ENCODE results near the gene OPN1MW3. TPM values are rescaled to one million over a fixed set of nuclear protein-coding genes. Genes with fewer than 3 reads are reported as not detected.
A peak's percentile ranks its signal among the peaks of the same experiment; 100 is the strongest.
"Not testable (repeated sequence)": the region's sequence is repeated elsewhere in the genome, so short reads cannot be mapped to it uniquely, and the experiment has no call there.

OPN1MW3 gene
- total RNA-seq = not detected

GRCh38 chrX:154257282-154257681 lies at the start of gene OPN1MW3:
OPN1MW3 (plus strand) TSS chrX:154257582; CDS start chrX:154257620, 38 bp downstream.
- H3K9me3 ChIP-seq; H3K36me3 ChIP-seq; H3K4me1 ChIP-seq; H3K27ac ChIP-seq; DNase-seq (ENCODE audit: low spot score); H3K27me3 ChIP-seq; H3K4me3 ChIP-seq: not testable (repeated sequence)

DNA sequence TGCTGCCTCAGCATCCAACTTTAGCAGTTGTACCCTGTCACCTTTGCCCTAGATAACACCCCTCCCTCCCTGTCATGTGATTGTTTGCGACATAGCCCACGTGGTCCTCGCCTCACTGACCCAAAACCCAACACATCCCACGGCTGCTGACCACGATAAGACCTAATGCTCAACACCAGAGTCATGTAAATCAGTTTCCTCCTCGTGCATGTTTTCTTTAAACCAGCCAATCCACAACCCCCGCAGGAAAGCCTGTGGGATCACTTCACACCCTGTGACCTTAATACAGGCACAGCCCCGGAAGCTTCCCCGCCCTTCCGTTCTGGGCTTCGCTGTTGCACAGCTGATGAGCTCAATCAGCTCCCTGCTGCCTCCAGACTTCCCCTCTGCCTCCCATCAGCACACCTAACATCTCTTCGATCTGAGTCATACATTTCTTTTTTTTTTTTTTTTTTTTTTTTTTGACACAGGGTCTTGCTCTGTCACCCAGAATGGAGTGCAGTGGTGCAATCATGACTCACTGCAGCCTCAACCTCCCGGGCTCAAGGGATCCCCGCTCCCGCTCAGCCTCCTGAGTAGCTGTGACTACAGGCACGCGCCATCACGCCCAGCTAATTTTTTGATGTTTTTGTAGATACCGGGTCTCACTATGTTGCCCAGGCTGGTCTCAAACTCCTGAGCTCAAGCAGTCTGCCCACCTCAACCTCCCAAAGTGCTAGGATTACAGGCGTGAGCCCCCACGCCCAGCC lies 47.5 kb upstream of the OPN1MW3 start:
- H3K27me3 ChIP-seq; H3K4me1 ChIP-seq; H3K36me3 ChIP-seq; H3K9me3 ChIP-seq; DNase-seq (ENCODE audit: low spot score); H3K27ac ChIP-seq; H3K4me3 ChIP-seq: not testable (repeated sequence)

DNA sequence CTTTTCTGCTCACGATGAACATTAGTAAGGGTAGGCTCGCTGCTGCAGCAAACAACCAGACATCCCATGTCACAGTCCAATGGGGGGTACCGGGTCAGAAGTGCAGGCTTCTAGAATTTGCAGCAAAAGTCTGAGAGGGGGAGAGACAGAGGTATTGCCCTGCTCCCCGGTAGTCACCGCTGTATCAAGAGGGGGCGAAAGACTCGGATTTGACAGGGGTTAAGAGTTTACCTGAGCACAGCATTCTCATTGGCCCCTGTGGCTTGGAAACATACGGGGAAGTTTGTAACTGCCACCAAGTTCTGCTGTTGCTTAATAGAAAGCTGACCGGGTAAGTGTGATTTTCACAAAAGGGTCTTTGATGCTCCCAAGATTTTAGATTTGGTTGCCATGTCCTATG lies 46.3 kb upstream of the OPN1MW3 start:
- not testable (repeated sequence) for H3K4me3 ChIP-seq; H3K4me1 ChIP-seq; H3K27ac ChIP-seq; H3K27me3 ChIP-seq; H3K9me3 ChIP-seq; DNase-seq (ENCODE audit: low spot score); H3K36me3 ChIP-seq

DNA sequence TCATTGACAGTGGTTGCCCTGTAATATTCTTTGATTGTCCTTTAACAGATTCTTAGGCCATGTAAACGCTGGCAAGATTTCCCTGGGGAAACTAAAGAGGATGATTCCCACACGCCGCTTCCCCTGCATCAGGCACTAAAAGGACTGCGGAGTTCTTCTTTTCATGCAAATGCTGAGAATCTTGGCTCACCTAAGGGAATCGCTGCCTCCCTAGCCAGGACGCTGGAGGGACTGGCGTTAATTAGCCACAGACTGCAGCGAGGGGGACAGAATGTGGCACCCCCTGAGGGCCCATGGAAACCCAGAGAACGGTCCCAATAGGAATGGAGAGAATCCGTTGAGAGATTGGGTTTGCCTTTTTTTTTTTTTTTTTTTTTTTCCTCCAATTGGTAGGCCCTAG lies 45.9 kb upstream of the OPN1MW3 start:
- not testable (repeated sequence) for H3K36me3 ChIP-seq; H3K27ac ChIP-seq; DNase-seq (ENCODE audit: low spot score); H3K4me1 ChIP-seq; H3K9me3 ChIP-seq; H3K4me3 ChIP-seq; H3K27me3 ChIP-seq

DNA sequence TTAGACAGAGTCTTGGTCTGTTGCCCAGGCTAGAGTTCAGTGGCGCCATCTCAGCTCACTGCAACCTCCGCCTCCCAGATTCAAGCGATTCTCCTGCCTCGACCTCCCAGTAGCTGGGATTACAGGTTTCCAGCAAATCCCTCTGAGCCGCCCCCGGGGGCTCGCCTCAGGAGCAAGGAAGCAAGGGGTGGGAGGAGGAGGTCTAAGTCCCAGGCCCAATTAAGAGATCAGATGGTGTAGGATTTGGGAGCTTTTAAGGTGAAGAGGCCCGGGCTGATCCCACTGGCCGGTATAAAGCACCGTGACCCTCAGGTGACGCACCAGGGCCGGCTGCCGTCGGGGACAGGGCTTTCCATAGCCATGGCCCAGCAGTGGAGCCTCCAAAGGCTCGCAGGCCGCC lies 37.9 kb upstream of the OPN1MW3 start, which contains the start of gene OPN1MW2:
Gene OPN1MW2 (plus strand): TSS at position 301 of the 400 bp plus-strand sequence. CDS start 60 bp downstream, at position 361.
- not testable (repeated sequence) for H3K4me3 ChIP-seq; H3K27me3 ChIP-seq; H3K36me3 ChIP-seq; H3K9me3 ChIP-seq; H3K4me1 ChIP-seq; DNase-seq (ENCODE audit: low spot score); H3K27ac ChIP-seq

GRCh38 chrX:154225292-154225691 lies 32.1 kb upstream of the OPN1MW3 start:
- H3K4me3 ChIP-seq; H3K4me1 ChIP-seq; H3K9me3 ChIP-seq; H3K27ac ChIP-seq; DNase-seq (ENCODE audit: low spot score); H3K36me3 ChIP-seq; H3K27me3 ChIP-seq: not testable (repeated sequence)

DNA sequence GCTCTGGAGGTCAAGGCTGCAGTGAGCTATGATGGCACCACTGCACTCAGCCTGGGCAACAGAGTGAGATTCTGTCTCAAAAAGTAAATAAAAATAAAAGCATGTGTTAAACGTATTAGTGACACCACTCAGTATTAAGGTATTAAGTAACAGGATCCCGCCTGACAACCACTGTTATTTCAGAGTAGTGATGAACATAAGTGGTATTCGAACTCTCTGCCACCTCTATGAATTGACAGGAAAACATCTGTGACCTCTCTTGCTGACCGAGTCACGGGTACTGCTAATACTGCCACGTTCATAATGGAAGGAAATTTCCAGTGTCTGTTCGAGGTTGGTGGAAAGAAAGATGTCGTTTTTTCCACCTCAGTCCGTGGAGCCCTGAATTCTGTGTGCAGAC lies 30.7 kb upstream of the OPN1MW3 start:
- not testable (repeated sequence) for H3K27ac ChIP-seq; H3K9me3 ChIP-seq; H3K36me3 ChIP-seq; H3K4me1 ChIP-seq; DNase-seq (ENCODE audit: low spot score); H3K27me3 ChIP-seq; H3K4me3 ChIP-seq

DNA sequence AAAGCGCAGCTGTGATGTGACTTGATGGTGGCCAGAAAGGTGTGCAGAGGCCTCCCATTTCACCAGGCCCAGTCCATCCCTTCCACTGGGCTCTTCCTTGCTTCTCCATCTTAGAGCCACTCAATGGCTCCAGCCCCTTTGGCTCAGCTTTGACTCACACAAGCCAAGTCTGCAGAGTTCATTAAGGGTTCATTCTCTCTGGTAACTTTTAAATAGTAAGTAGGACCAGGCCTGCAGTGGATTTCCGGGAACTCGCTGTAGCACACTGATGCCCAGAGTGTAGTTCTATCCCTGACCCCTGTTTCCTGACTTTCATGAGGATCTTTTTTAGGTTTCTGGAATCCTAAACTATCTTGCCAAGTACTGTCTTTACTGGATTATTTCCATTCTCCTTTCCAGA lies 25.9 kb upstream of the OPN1MW3 start:
- H3K4me1 ChIP-seq; DNase-seq (ENCODE audit: low spot score); H3K27me3 ChIP-seq; H3K4me3 ChIP-seq; H3K27ac ChIP-seq; H3K9me3 ChIP-seq; H3K36me3 ChIP-seq: not testable (repeated sequence)

- H3K27ac ChIP-seq; H3K36me3 ChIP-seq; H3K4me1 ChIP-seq; H3K27me3 ChIP-seq; H3K4me3 ChIP-seq; DNase-seq (ENCODE audit: low spot score); H3K9me3 ChIP-seq: not testable (repeated sequence)
These were observed 23.8 kb upstream of the OPN1MW3 start for GRCh38 chrX:154233620-154234019.

DNA sequence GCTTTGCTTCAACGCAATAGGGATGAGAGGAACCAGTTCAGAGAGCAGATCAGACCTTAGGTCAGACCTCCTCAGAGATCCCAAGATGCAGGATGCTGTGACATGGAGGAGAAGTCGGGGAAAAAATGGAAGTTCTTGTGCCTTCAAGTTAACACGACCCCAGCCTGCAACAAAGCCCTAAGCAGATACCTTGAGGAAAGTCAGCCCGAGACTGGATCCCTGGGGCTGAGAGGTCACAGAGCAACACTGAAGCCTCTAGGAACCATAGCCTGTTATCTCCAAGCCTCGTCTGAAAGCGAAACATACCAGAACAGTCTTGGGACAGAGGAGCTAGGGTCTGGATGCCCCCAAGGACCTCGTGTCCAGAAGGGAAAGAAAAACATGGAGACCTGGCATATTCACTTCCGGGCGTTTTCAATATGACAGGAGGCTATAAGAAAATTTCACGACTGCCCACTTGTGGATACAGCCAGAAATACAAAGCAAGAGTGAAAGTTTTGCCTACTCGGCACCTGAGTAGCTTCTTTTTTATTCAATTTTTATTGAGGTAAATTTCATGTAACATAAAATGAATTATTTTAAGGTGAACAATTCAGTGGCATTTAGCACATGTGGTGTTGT lies 18.3 kb upstream of the OPN1MW3 start:
- DNase-seq (ENCODE audit: low spot score); H3K4me3 ChIP-seq; H3K27me3 ChIP-seq; H3K36me3 ChIP-seq; H3K27ac ChIP-seq; H3K9me3 ChIP-seq; H3K4me1 ChIP-seq: not testable (repeated sequence)

DNA sequence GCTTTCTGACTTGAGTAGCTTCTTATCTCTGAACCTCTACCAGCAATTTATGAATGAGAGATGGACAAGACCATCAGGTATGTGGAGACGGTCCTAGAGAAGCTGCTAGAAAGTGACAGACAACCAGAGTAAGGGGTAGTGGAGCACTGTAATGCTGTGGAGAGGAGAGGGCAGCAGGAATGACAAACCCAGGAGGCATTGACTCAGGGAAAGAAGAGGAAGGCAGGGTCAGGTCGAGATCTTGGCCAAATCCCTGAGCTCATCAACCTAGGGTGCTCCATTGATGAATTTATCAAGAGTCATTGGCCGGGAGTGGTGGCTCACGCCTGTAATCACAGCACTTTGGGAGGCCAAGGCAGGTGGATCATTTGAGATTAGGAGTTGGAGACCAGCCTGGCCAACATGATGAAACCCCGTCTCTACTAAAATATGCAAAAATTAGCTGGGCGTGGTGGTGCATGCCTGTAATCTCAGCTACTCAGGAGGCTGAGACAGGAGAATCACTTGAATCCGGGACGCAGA lies 17.3 kb upstream of the OPN1MW3 start:
- DNase-seq (ENCODE audit: low spot score) = peak; percentile 48
- H3K27me3 ChIP-seq, H3K9me3 ChIP-seq, H3K4me1 ChIP-seq, H3K36me3 ChIP-seq, H3K27ac ChIP-seq, H3K4me3 ChIP-seq: not testable (repeated sequence)

GRCh38 chrX:154247377-154248045 lies 9.9 kb upstream of the OPN1MW3 start:
- not testable (repeated sequence) for H3K27ac ChIP-seq; H3K36me3 ChIP-seq; H3K9me3 ChIP-seq; H3K4me1 ChIP-seq; DNase-seq (ENCODE audit: low spot score); H3K27me3 ChIP-seq; H3K4me3 ChIP-seq

DNA sequence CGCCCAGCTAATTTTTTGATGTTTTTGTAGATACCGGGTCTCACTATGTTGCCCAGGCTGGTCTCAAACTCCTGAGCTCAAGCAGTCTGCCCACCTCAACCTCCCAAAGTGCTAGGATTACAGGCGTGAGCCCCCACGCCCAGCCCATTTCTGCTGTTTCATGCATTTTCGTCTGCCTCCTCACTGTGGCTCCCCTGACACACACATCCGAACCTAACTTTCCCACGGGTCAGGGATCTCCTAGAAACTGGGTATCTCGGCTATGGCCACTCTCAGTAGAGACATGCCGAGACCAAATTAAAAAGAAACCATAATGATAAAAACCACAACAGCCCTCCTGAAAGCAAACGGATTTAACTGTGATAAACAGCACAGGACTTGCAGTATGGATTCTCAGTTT lies 9.3 kb upstream of the OPN1MW3 start:
- H3K27me3 ChIP-seq = not testable (repeated sequence)

GRCh38 chrX:154258711-154259110 lies 1.3 kb downstream of the OPN1MW3 start:
- H3K4me1 ChIP-seq; H3K27me3 ChIP-seq; H3K27ac ChIP-seq; H3K4me3 ChIP-seq; H3K9me3 ChIP-seq; H3K36me3 ChIP-seq; DNase-seq (ENCODE audit: low spot score): not testable (repeated sequence)

More for the DNA sequence above, 9.3 kb upstream of the OPN1MW3 start:
- H3K36me3 ChIP-seq; H3K4me3 ChIP-seq; DNase-seq (ENCODE audit: low spot score); H3K27ac ChIP-seq; H3K9me3 ChIP-seq; H3K4me1 ChIP-seq: not testable (repeated sequence)

DNA sequence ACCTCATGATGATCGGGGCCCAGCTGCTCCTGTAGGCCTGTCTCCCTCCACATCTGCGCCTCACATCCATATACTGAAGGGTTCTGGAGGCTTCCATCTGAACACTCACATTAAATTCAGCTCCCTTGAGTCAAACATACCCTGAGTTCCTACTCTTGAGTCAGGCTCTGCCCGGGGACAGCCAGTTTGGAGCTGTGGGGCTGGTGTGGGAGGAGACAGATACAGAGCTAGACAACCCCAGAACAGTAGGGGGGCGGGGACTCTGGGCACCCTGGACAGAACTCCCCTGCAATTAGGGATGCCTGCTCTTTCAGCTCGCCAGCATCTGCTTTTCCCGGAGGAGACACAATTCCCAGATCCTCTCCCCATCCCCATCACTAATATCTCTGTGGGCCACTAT lies 5.7 kb downstream of the OPN1MW3 start:
- DNase-seq (ENCODE audit: low spot score); H3K36me3 ChIP-seq; H3K27me3 ChIP-seq; H3K4me3 ChIP-seq; H3K9me3 ChIP-seq; H3K27ac ChIP-seq; H3K4me1 ChIP-seq: not testable (repeated sequence)

Measured in right atrium auricular region (tissue), 2 donors.